ENCODE data around the gene AGFG2. TPM values are rescaled to one million over a fixed set of nuclear protein-coding genes. Genes with fewer than 3 reads are reported as not detected.

The AGFG2 gene
- total and polyA plus RNA-seq, 4 donors = 37.2 to 48.8 (median 42.3) TPM

GRCh38 chr7:100572281-100572948, 33.4 kb downstream of the AGFG2 start (continued):
- no peak for TF ChIP-seq CTCF (IDR thresholded peaks at IDR 0.05; ENCODE audit: low read depth, low read length, missing input control)
- TF ChIP-seq FOXA1 (IDR thresholded peaks at IDR 0.05) = no peak

- TF ChIP-seq FOXA1 (IDR thresholded peaks at IDR 0.05) = no peak
- no peaks in the 10 kb centered on the region for H3K9me3 ChIP-seq (ENCODE audit: control insufficient read depth in 4 of 4, low read length in 3 of 4)
- no peak overlapping the region for H3K9ac ChIP-seq (ENCODE audit: low read depth in 1 of 2, low read length in 2 of 2)
- H3K4me1 ChIP-seq (ENCODE audit: control insufficient read depth in 4 of 4, insufficient read depth in 4 of 4, low read length in 3 of 4) = peaks cover 7 to 42% (median 27%) of the 10 kb centered on the region in 4 donors
- H3K27ac ChIP-seq (ENCODE audit: low read depth in 1 of 2, low read length in 2 of 2) = no peak overlapping the region
- peaks cover 6 to 21% (median 9%) of the 10 kb centered on the region in 4 donors for H3K36me3 ChIP-seq (ENCODE audit: control insufficient read depth in 4 of 4, insufficient read depth in 3 of 4, low read depth in 1 of 4, low read length in 3 of 4)
- H3K4me3 ChIP-seq (ENCODE audit: low read depth in 1 of 3, low read length in 3 of 3) = no peak overlapping the region
- H3K27me3 ChIP-seq (ENCODE audit: control insufficient read depth in 4 of 4, insufficient read depth in 4 of 4, low read length in 3 of 4) = no peaks in the 10 kb centered on the region
- WGBS = 95% methylated on average over 30 of the region's 30 CpGs
- no peak for DNase-seq (ENCODE audit: low spot score)
These were observed 34.1 kb downstream of the AGFG2 start for GRCh38 chr7:100572949-100573675.

GRCh38 chr7:100573691-100574361, 34.8 kb downstream of the AGFG2 start, which contains the start of gene SAP25:
Gene SAP25 (minus strand): TSS chr7:100573900. CDS start chr7:100573742, 158 bp downstream.
- peaks cover 12 to 27% (median 15%) of the 10 kb centered on the region in 4 donors for H3K36me3 ChIP-seq (ENCODE audit: control insufficient read depth in 4 of 4, insufficient read depth in 3 of 4, low read depth in 1 of 4, low read length in 3 of 4)
- peaks cover 4 to 36% (median 22%) of the 10 kb centered on the region in 4 donors for H3K4me1 ChIP-seq (ENCODE audit: control insufficient read depth in 4 of 4, insufficient read depth in 4 of 4, low read length in 3 of 4)
- H3K9ac ChIP-seq (ENCODE audit: low read depth in 1 of 2, low read length in 2 of 2) = no peak within 1 kb of the TSS
- no peaks in the 10 kb centered on the region for H3K27me3 ChIP-seq (ENCODE audit: control insufficient read depth in 4 of 4, insufficient read depth in 4 of 4, low read length in 3 of 4)
- no peak for TF ChIP-seq SP1 (IDR thresholded peaks at IDR 0.05)
- TF ChIP-seq FOXA2 (IDR thresholded peaks at IDR 0.05) = no peak
- no peak for TF ChIP-seq RAD21 (IDR thresholded peaks at IDR 0.05)
- no peak for TF ChIP-seq MAX (IDR thresholded peaks at IDR 0.05)
- TF ChIP-seq GABPA (IDR thresholded peaks at IDR 0.05 in 1 of 2, conservative IDR thresholded peaks at IDR 0.05 in 1 of 2) = no peak
- TF ChIP-seq YY1 (IDR thresholded peaks at IDR 0.05) = no peak
- peak; percentile 14 for TF ChIP-seq CTCF (IDR thresholded peaks at IDR 0.05; ENCODE audit: low read depth, low read length, missing input control)
- TF ChIP-seq, protein P1, sequence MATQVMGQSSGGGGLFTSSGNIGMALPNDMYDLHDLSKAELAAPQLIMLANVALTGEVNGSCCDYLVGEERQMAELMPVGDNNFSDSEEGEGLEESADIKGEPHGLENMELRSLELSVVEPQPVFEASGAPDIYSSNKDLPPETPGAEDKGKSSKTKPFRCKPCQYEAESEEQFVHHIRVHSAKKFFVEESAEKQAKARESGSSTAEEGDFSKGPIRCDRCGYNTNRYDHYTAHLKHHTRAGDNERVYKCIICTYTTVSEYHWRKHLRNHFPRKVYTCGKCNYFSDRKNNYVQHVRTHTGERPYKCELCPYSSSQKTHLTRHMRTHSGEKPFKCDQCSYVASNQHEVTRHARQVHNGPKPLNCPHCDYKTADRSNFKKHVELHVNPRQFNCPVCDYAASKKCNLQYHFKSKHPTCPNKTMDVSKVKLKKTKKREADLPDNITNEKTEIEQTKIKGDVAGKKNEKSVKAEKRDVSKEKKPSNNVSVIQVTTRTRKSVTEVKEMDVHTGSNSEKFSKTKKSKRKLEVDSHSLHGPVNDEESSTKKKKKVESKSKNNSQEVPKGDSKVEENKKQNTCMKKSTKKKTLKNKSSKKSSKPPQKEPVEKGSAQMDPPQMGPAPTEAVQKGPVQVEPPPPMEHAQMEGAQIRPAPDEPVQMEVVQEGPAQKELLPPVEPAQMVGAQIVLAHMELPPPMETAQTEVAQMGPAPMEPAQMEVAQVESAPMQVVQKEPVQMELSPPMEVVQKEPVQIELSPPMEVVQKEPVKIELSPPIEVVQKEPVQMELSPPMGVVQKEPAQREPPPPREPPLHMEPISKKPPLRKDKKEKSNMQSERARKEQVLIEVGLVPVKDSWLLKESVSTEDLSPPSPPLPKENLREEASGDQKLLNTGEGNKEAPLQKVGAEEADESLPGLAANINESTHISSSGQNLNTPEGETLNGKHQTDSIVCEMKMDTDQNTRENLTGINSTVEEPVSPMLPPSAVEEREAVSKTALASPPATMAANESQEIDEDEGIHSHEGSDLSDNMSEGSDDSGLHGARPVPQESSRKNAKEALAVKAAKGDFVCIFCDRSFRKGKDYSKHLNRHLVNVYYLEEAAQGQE (IDR thresholded peaks at IDR 0.05) = no peak
- no peaks in the 10 kb centered on the region for H3K9me3 ChIP-seq (ENCODE audit: control insufficient read depth in 4 of 4, low read length in 3 of 4)
- 92% methylated on average over 70 of the region's 70 CpGs for WGBS
- no peak within 1 kb of the TSS for H3K4me3 ChIP-seq (ENCODE audit: low read depth in 1 of 3, low read length in 3 of 3)
- peak within 1 kb of the TSS in 1 of 2 donors; percentile 50 for H3K27ac ChIP-seq (ENCODE audit: low read depth in 1 of 2, low read length in 2 of 2)
- DNase-seq (ENCODE audit: low spot score) = no peak

Measured in liver (tissue), 9 donors.